Measurements from ENCODE around the gene DEFB119.

- TF ChIP-seq CTCF (conservative IDR thresholded peaks at IDR 0.05 in 1 of 2, IDR thresholded peaks at IDR 0.05 in 1 of 2; ENCODE audit: low read depth in 1 of 2, low read length in 2 of 2) (no peak), EZH2 (IDR thresholded peaks at IDR 0.05; ENCODE audit: low read length, missing control alignments) (no peak)
Measured at GRCh38 chr20:31415653-31416052, 25.3 kb upstream of the DEFB119 start.

All from fibroblast of lung (primary cell).